Measurements from ENCODE around the gene SMTN.

The SMTN gene

DNA sequence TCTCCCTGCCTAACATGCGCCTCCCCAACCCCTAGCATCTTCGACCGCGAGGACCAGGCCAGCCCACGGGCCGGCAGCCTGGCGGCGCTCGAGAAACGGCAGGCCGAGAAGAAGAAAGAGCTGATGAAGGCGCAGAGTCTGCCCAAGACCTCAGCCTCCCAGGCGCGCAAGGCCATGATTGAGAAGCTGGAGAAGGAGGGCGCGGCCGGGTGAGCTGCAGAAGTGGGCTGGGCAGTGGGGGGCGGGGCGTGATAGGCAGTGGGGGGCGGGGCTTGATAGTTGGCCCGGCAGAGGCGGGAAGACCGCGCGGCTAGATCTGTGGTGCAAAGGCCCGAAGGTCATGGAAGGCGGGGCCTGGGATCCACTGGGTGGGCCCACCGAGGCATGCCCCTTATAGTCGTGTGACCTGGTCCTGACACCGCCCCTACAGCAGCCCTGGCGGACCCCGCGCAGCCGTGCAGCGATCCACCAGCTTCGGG, 17.6 kb downstream of the SMTN start:
- peaks cover 72 to 73% of the 10 kb centered on the region in 2 donors for H3K36me3 ChIP-seq (ENCODE audit: control insufficient read depth in 2 of 2, insufficient read depth in 2 of 2, low read length in 2 of 2)
- H3K4me3 ChIP-seq (ENCODE audit: low read length in 2 of 2) = peak overlapping the region in 1 of 2 donors; percentile 54
- H3K9ac ChIP-seq (ENCODE audit: low read length in 2 of 2) = peak overlapping the region; percentile 13 to 17
- peaks cover 92% of the 10 kb centered on the region for H3K4me1 ChIP-seq (ENCODE audit: control insufficient read depth, insufficient read depth, low read length)
- H3K27ac ChIP-seq (ENCODE audit: low read length) = peak overlapping the region; percentile 99
- no peaks in the 10 kb centered on the region for H3K9me3 ChIP-seq (ENCODE audit: control insufficient read depth in 2 of 2, low read length in 2 of 2)
- no peaks in the 10 kb centered on the region for H3K27me3 ChIP-seq (ENCODE audit: control insufficient read depth in 1 of 2, insufficient read depth in 2 of 2, low read length in 2 of 2)

DNA sequence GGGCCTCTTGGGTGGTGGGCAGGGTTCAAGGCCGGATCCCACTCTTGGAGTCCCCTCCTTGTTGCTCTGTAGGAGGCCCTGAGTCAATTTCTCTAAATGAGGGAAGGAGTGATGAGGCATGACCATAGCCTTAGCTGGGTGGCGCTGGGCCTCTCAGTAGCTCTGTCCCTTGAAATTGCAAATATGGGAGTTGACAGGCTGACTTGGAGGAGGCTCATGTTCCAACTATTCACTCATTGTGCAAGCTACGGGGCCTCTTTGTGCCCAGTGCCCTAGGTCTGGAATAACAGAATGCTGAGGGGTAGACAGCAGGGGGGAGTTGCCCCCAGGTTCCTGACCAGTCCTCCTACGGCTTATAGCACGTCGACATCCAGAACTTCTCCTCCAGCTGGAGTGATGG, 18.3 kb downstream of the SMTN start:
- peak overlapping the region; percentile 99 for H3K27ac ChIP-seq (ENCODE audit: low read length)
- H3K36me3 ChIP-seq (ENCODE audit: control insufficient read depth in 2 of 2, insufficient read depth in 2 of 2, low read length in 2 of 2) = peaks cover 67 to 72% of the 10 kb centered on the region in 2 donors
- no peaks in the 10 kb centered on the region for H3K27me3 ChIP-seq (ENCODE audit: control insufficient read depth in 1 of 2, insufficient read depth in 2 of 2, low read length in 2 of 2)
- H3K9ac ChIP-seq (ENCODE audit: low read length in 2 of 2) = peak overlapping the region; percentile 17 to 29
- peak overlapping the region in 1 of 2 donors; percentile 35 for H3K4me3 ChIP-seq (ENCODE audit: low read length in 2 of 2)
- peaks cover 92% of the 10 kb centered on the region for H3K4me1 ChIP-seq (ENCODE audit: control insufficient read depth, insufficient read depth, low read length)
- no peaks in the 10 kb centered on the region for H3K9me3 ChIP-seq (ENCODE audit: control insufficient read depth in 2 of 2, low read length in 2 of 2)

DNA sequence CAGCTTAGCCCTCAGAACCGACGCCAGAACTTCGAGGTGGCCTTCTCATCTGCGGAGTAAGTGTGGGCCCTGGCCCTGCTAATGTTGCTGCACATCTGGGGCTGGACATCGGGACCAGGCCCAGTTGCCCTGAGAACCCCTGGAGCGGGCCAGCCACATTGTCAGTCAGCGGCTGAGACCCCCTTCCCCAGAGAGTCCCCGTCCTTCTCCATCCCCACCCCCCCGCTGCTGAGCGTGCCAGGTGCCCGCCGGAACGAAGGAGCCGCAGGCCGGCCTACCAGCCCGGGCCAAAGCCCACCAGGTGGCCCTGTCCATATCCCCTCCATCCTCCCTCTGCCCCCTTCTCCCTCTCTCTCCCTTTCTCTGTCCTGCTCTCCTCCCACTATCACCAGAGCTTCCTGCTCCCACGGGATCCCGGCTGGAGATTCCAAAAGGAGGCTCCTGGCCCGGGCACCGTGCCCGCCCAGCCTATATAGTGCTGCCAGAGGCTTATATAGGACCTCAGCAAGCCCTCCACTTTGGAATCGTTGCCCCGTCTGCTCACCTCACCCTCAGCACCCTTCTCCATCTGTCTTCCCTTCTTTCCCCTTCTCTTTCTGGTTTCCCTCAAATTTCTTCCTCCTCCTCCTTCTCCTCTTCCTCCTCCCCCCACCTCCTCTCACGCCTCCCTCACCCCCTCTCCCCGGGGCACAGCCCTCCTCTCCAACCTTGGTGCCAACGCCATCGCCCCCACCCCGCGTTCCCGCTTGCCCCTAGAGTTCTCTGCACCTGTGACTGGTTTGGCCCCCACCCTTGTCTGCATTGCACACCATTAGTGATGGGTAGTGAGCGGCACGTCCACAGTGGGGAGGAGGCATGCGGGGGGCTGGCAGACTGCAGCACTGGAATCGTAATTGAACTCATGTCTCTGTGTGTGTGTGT, 19.0 kb downstream of the SMTN start:
- peak overlapping the region; percentile 99 for H3K27ac ChIP-seq (ENCODE audit: low read length)
- no peaks in the 10 kb centered on the region for H3K9me3 ChIP-seq (ENCODE audit: control insufficient read depth in 2 of 2, low read length in 2 of 2)
- H3K4me3 ChIP-seq (ENCODE audit: low read length in 2 of 2) = peak overlapping the region in 1 of 2 donors; percentile 8
- no peak overlapping the region for H3K9ac ChIP-seq (ENCODE audit: low read length in 2 of 2)
- H3K27me3 ChIP-seq (ENCODE audit: control insufficient read depth in 1 of 2, insufficient read depth in 2 of 2, low read length in 2 of 2) = no peaks in the 10 kb centered on the region
- peaks cover 91% of the 10 kb centered on the region for H3K4me1 ChIP-seq (ENCODE audit: control insufficient read depth, insufficient read depth, low read length)
- H3K36me3 ChIP-seq (ENCODE audit: control insufficient read depth in 2 of 2, insufficient read depth in 2 of 2, low read length in 2 of 2) = peaks cover 61 to 65% of the 10 kb centered on the region in 2 donors

DNA sequence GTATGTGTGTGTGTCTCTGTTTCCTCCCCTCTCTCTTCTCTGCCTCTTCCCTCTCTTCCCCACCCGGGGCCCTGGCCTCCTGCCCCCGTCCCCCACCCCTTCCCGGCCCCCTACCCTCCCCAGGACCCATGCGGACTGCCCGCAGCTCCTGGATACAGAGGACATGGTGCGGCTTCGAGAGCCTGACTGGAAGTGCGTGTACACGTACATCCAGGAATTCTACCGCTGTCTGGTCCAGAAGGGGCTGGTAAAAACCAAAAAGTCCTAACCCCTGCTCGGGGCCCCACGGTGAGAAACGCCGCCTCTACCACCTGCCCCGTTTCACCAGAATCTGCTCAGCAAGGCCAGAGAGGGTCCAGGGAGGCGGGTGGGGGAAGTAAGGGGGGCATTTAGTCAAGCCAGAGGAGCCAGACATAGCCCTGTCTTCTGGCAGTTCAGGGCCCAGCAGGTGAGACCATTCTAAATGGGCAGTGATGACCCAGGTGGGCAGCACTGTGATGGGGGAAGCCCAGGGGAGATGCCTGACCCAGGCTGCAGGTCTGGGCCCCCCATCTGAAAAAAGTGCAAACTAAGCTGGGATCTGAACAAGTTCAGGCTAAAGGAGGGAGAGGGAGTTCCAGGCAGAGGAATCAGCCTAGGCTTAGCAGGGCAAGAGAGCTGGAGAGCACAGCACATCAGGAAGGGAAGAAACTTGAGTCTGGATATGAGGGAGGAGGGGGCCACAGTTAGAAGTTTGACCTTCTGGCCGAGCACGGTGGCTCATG, 19.8 kb downstream of the SMTN start:
- peaks cover 59 to 64% of the 10 kb centered on the region in 2 donors for H3K36me3 ChIP-seq (ENCODE audit: control insufficient read depth in 2 of 2, insufficient read depth in 2 of 2, low read length in 2 of 2)
- H3K27ac ChIP-seq (ENCODE audit: low read length) = peak overlapping the region; percentile 99

DNA sequence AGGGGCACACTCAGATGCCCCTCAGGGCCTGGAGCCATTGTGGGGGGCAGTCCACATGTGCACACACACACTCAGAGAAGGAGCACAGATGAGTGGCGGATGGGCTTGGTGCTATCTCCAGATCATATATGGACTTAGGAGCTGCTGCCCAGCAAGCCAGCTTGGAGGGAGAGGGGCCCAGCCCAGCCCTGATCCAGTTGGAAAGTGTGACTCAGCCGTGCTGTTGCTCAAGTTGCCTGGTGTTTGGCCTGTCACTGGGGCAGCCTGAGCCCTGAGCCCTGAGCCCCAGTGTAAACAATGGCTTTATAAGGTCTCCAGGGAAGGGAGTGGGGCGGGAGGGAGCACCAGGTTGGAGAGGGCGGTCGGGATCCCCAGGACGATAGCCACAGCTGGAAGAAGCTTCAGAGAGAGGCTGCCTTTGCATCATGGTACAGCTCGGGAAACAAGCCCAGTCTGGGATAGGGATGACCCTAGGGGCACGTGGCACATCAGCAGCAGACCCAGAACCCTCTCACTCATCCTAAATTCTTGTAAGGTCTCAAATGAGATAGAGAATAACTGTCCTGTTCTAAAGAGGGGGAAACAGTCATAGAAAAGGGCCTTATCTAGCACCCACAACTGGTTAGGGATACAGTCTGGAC, 21.4 kb downstream of the SMTN start:
- Histone ChIP-seq H3K4me3 (ENCODE audit: low read length in 2 of 2) (peak overlapping the region in 1 of 2 donors; percentile 15), H3K4me1 (ENCODE audit: control insufficient read depth, insufficient read depth, low read length) (peaks cover 85% of the 10 kb centered on the region), H3K36me3 (ENCODE audit: control insufficient read depth in 2 of 2, insufficient read depth in 2 of 2, low read length in 2 of 2) (peaks cover 45 to 51% of the 10 kb centered on the region in 2 donors), H3K27me3 (ENCODE audit: control insufficient read depth in 1 of 2, insufficient read depth in 2 of 2, low read length in 2 of 2) (no peaks in the 10 kb centered on the region), H3K27ac (ENCODE audit: low read length) (peak overlapping the region; percentile 99), H3K9me3 (ENCODE audit: control insufficient read depth in 2 of 2, low read length in 2 of 2) (no peaks in the 10 kb centered on the region), H3K9ac (ENCODE audit: low read length in 2 of 2) (peak overlapping the region; percentile 50 to 60)

More for the DNA sequence above, 19.8 kb downstream of the SMTN start:
- no peak overlapping the region for H3K9ac ChIP-seq (ENCODE audit: low read length in 2 of 2)
- H3K4me1 ChIP-seq (ENCODE audit: control insufficient read depth, insufficient read depth, low read length) = peaks cover 91% of the 10 kb centered on the region
- no peaks in the 10 kb centered on the region for H3K27me3 ChIP-seq (ENCODE audit: control insufficient read depth in 1 of 2, insufficient read depth in 2 of 2, low read length in 2 of 2)
- no peaks in the 10 kb centered on the region for H3K9me3 ChIP-seq (ENCODE audit: control insufficient read depth in 2 of 2, low read length in 2 of 2)
- H3K4me3 ChIP-seq (ENCODE audit: low read length in 2 of 2) = no peak overlapping the region

DNA sequence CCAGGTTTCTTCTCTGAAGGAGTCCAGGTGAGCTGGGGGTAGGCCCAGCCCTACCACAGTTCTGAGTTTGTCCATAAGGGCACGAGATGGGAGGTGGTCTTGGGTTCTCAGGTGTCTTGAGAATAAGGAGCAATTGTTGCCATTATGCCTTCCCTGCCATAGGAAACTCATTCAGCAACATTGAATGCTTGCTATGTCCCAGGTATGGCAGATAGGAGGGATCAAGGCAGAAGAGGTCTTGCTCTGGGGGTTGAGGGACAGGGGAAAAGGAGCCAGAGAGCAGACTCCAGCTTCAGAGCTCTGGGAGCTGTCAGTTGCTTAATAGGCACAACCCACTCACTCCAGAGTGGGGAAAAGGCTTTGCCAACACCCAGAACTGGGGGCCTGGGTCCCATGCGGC, 22.0 kb downstream of the SMTN start:
- H3K9me3 ChIP-seq (ENCODE audit: control insufficient read depth in 2 of 2, low read length in 2 of 2) = no peaks in the 10 kb centered on the region
- H3K4me1 ChIP-seq (ENCODE audit: control insufficient read depth, insufficient read depth, low read length) = peaks cover 84% of the 10 kb centered on the region
- no peaks in the 10 kb centered on the region for H3K27me3 ChIP-seq (ENCODE audit: control insufficient read depth in 1 of 2, insufficient read depth in 2 of 2, low read length in 2 of 2)
- peaks cover 40 to 46% of the 10 kb centered on the region in 2 donors for H3K36me3 ChIP-seq (ENCODE audit: control insufficient read depth in 2 of 2, insufficient read depth in 2 of 2, low read length in 2 of 2)
- peak overlapping the region; percentile 45 to 60 for H3K9ac ChIP-seq (ENCODE audit: low read length in 2 of 2)
- H3K4me3 ChIP-seq (ENCODE audit: low read length in 2 of 2) = peak overlapping the region in 1 of 2 donors; percentile 15
- peak overlapping the region; percentile 99 for H3K27ac ChIP-seq (ENCODE audit: low read length)

DNA sequence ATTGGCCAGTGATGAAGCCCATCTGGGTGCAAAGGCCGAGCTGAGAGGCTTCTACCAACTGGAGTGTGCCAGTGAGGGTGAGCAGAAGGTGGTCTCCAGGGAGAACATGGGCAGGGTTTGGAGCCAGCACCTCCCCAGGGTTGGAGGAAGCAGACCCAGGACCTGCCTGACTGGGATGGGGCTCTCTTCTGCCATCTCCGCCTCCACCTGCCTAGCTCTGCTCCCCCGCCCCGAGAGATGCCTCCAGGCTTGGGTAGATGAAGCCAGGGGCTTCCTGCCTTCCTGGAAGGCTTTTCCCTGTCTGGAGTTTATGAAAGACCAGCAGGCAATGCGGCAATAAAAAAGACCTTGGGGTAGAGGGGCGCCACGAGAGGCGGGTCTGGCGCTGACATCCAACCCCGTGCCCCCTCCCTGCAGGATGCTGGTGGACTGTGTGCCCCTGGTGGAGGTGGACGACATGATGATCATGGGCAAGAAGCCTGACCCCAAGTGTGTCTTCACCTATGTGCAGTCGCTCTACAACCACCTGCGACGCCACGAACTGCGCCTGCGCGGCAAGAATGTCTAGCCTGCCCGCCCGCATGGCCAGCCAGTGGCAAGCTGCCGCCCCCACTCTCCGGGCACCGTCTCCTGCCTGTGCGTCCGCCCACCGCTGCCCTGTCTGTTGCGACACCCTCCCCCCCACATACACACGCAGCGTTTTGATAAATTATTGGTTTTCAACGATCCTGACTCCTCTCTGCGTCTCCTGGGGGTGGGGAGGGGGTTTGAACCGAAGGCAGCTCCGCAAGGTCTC, 23.0 kb downstream of the SMTN start:
- H3K9ac ChIP-seq (ENCODE audit: low read length in 2 of 2) = peak overlapping the region; percentile 45 to 55
- peaks cover 34 to 39% of the 10 kb centered on the region in 2 donors for H3K36me3 ChIP-seq (ENCODE audit: control insufficient read depth in 2 of 2, insufficient read depth in 2 of 2, low read length in 2 of 2)
- peak overlapping the region in 1 of 2 donors; percentile 22 for H3K4me3 ChIP-seq (ENCODE audit: low read length in 2 of 2)
- no peaks in the 10 kb centered on the region for H3K27me3 ChIP-seq (ENCODE audit: control insufficient read depth in 1 of 2, insufficient read depth in 2 of 2, low read length in 2 of 2)
- peak overlapping the region; percentile 99 for H3K27ac ChIP-seq (ENCODE audit: low read length)
- peaks cover 77% of the 10 kb centered on the region for H3K4me1 ChIP-seq (ENCODE audit: control insufficient read depth, insufficient read depth, low read length)
- H3K9me3 ChIP-seq (ENCODE audit: control insufficient read depth in 2 of 2, low read length in 2 of 2) = no peaks in the 10 kb centered on the region

DNA sequence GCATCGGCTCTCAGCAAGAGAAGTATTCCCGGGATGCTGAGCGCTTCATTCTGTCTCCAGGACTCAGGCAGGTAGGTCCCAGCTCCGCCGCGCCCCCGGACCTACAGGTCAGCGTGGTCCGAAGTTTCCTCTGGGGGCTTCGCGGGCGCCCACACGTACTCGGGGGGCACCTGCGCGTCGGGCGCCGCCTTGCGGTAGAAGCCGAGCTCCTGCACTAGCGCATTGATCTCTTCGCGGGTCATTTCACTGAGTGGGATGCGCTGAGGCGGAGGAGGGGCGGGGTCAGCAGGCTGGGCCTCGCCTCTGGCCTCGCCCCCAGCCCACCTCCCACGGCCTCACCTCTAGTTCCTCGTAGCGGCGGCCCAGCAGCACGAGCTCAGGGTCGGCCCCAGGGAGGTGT, 23.8 kb downstream of the SMTN start:
- peak overlapping the region; percentile 99 for H3K27ac ChIP-seq (ENCODE audit: low read length)
- H3K36me3 ChIP-seq (ENCODE audit: control insufficient read depth in 2 of 2, insufficient read depth in 2 of 2, low read length in 2 of 2) = peaks cover 27 to 31% of the 10 kb centered on the region in 2 donors
- H3K9me3 ChIP-seq (ENCODE audit: control insufficient read depth in 2 of 2, low read length in 2 of 2) = no peaks in the 10 kb centered on the region
- peak overlapping the region; percentile 42 to 100 for H3K9ac ChIP-seq (ENCODE audit: low read length in 2 of 2)
- no peaks in the 10 kb centered on the region for H3K27me3 ChIP-seq (ENCODE audit: control insufficient read depth in 1 of 2, insufficient read depth in 2 of 2, low read length in 2 of 2)
- H3K4me1 ChIP-seq (ENCODE audit: control insufficient read depth, insufficient read depth, low read length) = peaks cover 69% of the 10 kb centered on the region
- H3K4me3 ChIP-seq (ENCODE audit: low read length in 2 of 2) = peak overlapping the region; percentile 90 to 97

DNA sequence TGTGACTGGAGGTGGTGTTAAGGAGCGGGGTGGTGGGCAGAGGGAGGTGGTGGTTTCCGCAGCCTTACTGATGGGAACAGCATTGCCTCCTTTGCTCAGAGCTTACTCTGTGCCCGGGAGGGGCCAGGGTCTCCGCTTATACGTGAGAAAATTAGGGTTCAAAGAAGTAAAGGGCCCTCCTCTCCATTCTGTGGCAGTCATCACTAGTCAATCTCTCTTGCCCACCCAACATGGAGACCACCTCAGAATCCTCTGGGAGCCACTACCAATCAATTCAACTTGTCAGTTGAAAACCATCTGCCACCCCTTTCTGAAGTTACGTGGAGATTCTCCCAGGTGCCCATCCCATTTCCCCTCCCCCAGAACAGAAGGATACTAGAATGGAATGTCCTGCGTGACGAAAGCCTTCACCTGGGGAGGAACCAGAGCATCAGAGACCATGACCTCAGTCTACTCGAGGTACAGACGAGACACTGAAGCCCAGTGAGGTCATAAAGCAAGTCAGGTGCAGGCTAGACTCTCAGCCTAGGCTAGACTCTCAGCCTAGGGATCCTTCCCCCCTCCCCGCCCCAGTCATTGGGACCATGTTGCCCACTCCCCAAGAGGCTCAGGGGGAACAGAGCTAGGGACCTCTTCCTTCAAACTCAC, 24.3 kb downstream of the SMTN start:
- Histone ChIP-seq H3K9ac (ENCODE audit: low read length in 2 of 2) (peak overlapping the region; percentile 99 to 100), H3K27ac (ENCODE audit: low read length) (peak overlapping the region; percentile 99), H3K36me3 (ENCODE audit: control insufficient read depth in 2 of 2, insufficient read depth in 2 of 2, low read length in 2 of 2) (peaks cover 23 to 26% of the 10 kb centered on the region in 2 donors), H3K4me3 (ENCODE audit: low read length in 2 of 2) (peak overlapping the region; percentile 90 to 97), H3K27me3 (ENCODE audit: control insufficient read depth in 1 of 2, insufficient read depth in 2 of 2, low read length in 2 of 2) (no peaks in the 10 kb centered on the region), H3K4me1 (ENCODE audit: control insufficient read depth, insufficient read depth, low read length) (peaks cover 64% of the 10 kb centered on the region), H3K9me3 (ENCODE audit: control insufficient read depth in 2 of 2, low read length in 2 of 2) (no peaks in the 10 kb centered on the region)

Measured in stomach smooth muscle (tissue), 2 donors.